Measurements from ENCODE around the gene ADRB1.

Gene ADRB1

DNA sequence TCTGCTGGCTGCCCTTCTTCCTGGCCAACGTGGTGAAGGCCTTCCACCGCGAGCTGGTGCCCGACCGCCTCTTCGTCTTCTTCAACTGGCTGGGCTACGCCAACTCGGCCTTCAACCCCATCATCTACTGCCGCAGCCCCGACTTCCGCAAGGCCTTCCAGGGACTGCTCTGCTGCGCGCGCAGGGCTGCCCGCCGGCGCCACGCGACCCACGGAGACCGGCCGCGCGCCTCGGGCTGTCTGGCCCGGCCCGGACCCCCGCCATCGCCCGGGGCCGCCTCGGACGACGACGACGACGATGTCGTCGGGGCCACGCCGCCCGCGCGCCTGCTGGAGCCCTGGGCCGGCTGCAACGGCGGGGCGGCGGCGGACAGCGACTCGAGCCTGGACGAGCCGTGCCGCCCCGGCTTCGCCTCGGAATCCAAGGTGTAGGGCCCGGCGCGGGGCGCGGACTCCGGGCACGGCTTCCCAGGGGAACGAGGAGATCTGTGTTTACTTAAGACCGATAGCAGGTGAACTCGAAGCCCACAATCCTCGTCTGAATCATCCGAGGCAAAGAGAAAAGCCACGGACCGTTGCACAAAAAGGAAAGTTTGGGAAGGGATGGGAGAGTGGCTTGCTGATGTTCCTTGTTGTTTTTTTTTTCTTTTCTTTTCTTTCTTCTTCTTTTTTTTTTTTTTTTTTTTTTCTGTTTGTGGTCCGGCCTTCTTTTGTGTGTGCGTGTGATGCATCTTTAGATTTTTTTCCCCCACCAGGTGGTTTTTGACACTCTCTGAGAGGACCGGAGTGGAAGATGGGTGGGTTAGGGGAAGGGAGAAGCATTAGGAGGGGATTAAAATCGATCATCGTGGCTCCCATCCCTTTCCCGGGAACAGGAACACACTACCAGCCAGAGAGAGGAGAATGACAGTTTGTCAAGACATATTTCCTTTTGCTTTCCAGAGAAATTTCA is 1.7 kb downstream of the ADRB1 start:
- Histone ChIP-seq H3K9ac (ENCODE audit: insufficient read length, low read depth) (no peak overlapping the region), H3K27me3 (ENCODE audit: insufficient read depth, insufficient read length) (peaks cover 71% of the 10 kb centered on the region), H3K9me3 (ENCODE audit: insufficient read depth, low read length) (no peaks in the 10 kb centered on the region), H3K4me1 (ENCODE audit: insufficient read depth, insufficient read length) (peaks cover 4% of the 10 kb centered on the region), H3K36me3 (ENCODE audit: insufficient read depth, insufficient read length, low read length) (no peaks in the 10 kb centered on the region), H3K4me3 (ENCODE audit: insufficient read length, low read depth) (peak overlapping the region; percentile 8)
- no peak for DNase-seq (ENCODE audit: low read depth, low spot score)
- TF ChIP-seq ZNF274 (IDR thresholded peaks at IDR 0.05; ENCODE audit: low read depth, low read length) (no peak), YY1 (IDR thresholded peaks at IDR 0.05; ENCODE audit: insufficient read depth, insufficient read length) (no peak), SUZ12 (IDR thresholded peaks at IDR 0.05; ENCODE audit: extremely low read depth, insufficient read depth, insufficient read length) (no peak)

DNA sequence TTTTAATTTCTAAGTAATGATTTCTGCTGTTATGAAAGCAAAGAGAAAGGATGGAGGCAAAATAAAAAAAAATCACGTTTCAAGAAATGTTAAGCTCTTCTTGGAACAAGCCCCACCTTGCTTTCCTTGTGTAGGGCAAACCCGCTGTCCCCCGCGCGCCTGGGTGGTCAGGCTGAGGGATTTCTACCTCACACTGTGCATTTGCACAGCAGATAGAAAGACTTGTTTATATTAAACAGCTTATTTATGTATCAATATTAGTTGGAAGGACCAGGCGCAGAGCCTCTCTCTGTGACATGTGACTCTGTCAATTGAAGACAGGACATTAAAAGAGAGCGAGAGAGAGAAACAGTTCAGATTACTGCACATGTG is 2.4 kb downstream of the ADRB1 start:
- no peak for DNase-seq (ENCODE audit: low read depth, low spot score)
- peaks cover 65% of the 10 kb centered on the region for H3K27me3 ChIP-seq (ENCODE audit: insufficient read depth, insufficient read length)
- TF ChIP-seq ZNF274 (IDR thresholded peaks at IDR 0.05; ENCODE audit: low read depth, low read length) (no peak), SUZ12 (IDR thresholded peaks at IDR 0.05; ENCODE audit: extremely low read depth, insufficient read depth, insufficient read length) (no peak), YY1 (IDR thresholded peaks at IDR 0.05; ENCODE audit: insufficient read depth, insufficient read length) (no peak)

DNA sequence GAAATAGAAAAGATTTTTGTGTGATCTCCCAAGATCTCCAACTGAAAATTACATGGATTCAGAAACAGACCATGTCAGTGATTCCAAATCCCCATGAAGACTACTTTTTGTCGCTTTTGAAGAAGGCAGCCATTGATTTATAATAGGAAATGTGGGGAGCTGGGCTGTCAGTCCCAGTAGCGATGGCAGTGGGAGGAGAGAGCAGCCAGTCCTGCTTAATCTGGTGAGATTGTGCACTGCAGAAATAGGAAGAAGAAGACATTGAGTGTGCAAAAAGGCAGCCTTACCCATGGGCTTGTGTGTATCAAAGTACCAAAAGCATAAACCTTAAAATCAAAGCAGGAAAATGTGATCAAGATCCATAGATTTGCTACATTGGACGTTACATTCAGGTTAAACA is 4.8 kb downstream of the ADRB1 start:
- H3K9ac ChIP-seq (ENCODE audit: insufficient read length, low read depth): no peak overlapping the region

More for the DNA sequence above, 2.4 kb downstream of the ADRB1 start:
- H3K9me3 ChIP-seq (ENCODE audit: insufficient read depth, low read length): no peaks in the 10 kb centered on the region
- H3K4me3 ChIP-seq (ENCODE audit: insufficient read length, low read depth): no peak overlapping the region
- no peak overlapping the region for H3K9ac ChIP-seq (ENCODE audit: insufficient read length, low read depth)
- no peaks in the 10 kb centered on the region for H3K36me3 ChIP-seq (ENCODE audit: insufficient read depth, insufficient read length, low read length)
- H3K4me1 ChIP-seq (ENCODE audit: insufficient read depth, insufficient read length): peaks cover 4% of the 10 kb centered on the region

DNA sequence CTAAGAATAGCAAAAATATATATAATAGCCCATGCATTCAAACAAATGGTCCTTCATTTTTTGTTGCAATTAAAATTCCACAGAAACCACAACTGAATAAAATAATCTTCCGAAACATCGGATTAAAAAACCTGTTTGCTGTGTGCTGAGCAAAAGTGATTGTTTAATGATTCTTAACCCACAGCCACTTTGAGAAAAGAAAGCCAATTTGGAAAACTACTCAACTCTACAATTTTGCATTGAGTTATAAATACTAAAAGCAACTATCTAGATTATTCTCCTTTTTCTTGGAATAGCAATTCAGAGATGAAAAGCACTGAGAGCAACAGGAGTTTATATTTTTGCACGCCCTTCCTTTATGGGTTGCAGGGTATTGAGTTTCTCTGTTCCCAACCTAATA is 8.0 kb downstream of the ADRB1 start:
- no peak overlapping the region for H3K9ac ChIP-seq (ENCODE audit: insufficient read length, low read depth)
- peaks cover 15% of the 10 kb centered on the region for H3K27me3 ChIP-seq (ENCODE audit: insufficient read depth, insufficient read length)
- H3K9me3 ChIP-seq (ENCODE audit: insufficient read depth, low read length): no peaks in the 10 kb centered on the region
- no peak for DNase-seq (ENCODE audit: low read depth, low spot score)
- TF ChIP-seq SUZ12 (IDR thresholded peaks at IDR 0.05; ENCODE audit: extremely low read depth, insufficient read depth, insufficient read length) (no peak), YY1 (IDR thresholded peaks at IDR 0.05; ENCODE audit: insufficient read depth, insufficient read length) (no peak), ZNF274 (IDR thresholded peaks at IDR 0.05; ENCODE audit: low read depth, low read length) (no peak)
- H3K4me1 ChIP-seq (ENCODE audit: insufficient read depth, insufficient read length): no peaks in the 10 kb centered on the region
- no peak overlapping the region for H3K4me3 ChIP-seq (ENCODE audit: insufficient read length, low read depth)
- no peaks in the 10 kb centered on the region for H3K36me3 ChIP-seq (ENCODE audit: insufficient read depth, insufficient read length, low read length)

More for the DNA sequence above, 4.8 kb downstream of the ADRB1 start:
- Histone ChIP-seq H3K36me3 (ENCODE audit: insufficient read depth, insufficient read length, low read length) (no peaks in the 10 kb centered on the region), H3K4me1 (ENCODE audit: insufficient read depth, insufficient read length) (peaks cover 4% of the 10 kb centered on the region), H3K4me3 (ENCODE audit: insufficient read length, low read depth) (no peak overlapping the region), H3K27me3 (ENCODE audit: insufficient read depth, insufficient read length) (peaks cover 44% of the 10 kb centered on the region), H3K9me3 (ENCODE audit: insufficient read depth, low read length) (no peaks in the 10 kb centered on the region)
- no peak for DNase-seq (ENCODE audit: low read depth, low spot score)
- TF ChIP-seq ZNF274 (IDR thresholded peaks at IDR 0.05; ENCODE audit: low read depth, low read length) (no peak), SUZ12 (IDR thresholded peaks at IDR 0.05; ENCODE audit: extremely low read depth, insufficient read depth, insufficient read length) (no peak), YY1 (IDR thresholded peaks at IDR 0.05; ENCODE audit: insufficient read depth, insufficient read length) (no peak)

DNA sequence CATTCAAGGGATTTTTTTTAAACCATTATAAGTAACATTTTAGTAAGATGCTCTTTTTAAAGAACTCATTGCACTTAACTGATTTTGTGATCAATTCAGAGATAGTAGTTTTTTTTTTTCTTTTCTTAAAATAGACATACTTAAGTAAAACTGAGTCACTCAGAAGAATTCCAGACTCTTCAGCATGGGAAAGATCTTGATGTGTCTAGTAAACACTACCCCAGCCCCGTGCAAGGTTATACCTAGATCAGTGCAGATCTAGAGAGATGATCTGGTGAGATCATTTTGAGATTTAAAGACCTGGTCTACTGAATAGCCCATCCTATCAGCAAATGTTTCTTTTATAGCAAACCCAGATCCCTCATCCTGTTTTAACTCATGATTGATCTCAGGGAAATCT is 8.6 kb downstream of the ADRB1 start:
- no peak overlapping the region for H3K4me3 ChIP-seq (ENCODE audit: insufficient read length, low read depth)
- TF ChIP-seq YY1 (IDR thresholded peaks at IDR 0.05; ENCODE audit: insufficient read depth, insufficient read length) (no peak), SUZ12 (IDR thresholded peaks at IDR 0.05; ENCODE audit: extremely low read depth, insufficient read depth, insufficient read length) (no peak), ZNF274 (IDR thresholded peaks at IDR 0.05; ENCODE audit: low read depth, low read length) (no peak)
- H3K9me3 ChIP-seq (ENCODE audit: insufficient read depth, low read length): no peaks in the 10 kb centered on the region
- no peaks in the 10 kb centered on the region for H3K4me1 ChIP-seq (ENCODE audit: insufficient read depth, insufficient read length)
- H3K36me3 ChIP-seq (ENCODE audit: insufficient read depth, insufficient read length, low read length): no peaks in the 10 kb centered on the region
- peaks cover 10% of the 10 kb centered on the region for H3K27me3 ChIP-seq (ENCODE audit: insufficient read depth, insufficient read length)
- H3K9ac ChIP-seq (ENCODE audit: insufficient read length, low read depth): no peak overlapping the region
- no peak for DNase-seq (ENCODE audit: low read depth, low spot score)

DNA sequence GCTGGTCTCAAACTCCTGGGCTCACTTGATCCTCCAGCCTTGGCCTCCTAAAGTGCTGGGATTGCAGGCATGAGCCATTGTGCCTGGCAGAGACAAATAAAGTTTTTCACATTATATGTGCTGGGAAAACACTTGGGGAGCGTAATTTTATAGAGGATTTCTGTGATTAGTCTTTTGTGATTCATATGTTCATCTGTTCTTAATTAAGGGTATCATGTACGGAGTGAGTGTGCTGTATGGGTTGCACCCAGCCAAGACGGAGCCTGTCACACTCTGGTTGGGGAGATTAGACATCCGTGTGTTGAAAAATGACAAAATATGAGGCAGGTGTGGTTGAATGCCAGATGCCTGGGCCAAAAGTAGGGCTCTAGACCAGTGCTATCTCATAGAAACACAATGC is 10.3 kb downstream of the ADRB1 start:
- Histone ChIP-seq H3K9me3 (ENCODE audit: insufficient read depth, low read length) (no peaks in the 10 kb centered on the region), H3K4me3 (ENCODE audit: insufficient read length, low read depth) (no peak overlapping the region), H3K9ac (ENCODE audit: insufficient read length, low read depth) (no peak overlapping the region), H3K27me3 (ENCODE audit: insufficient read depth, insufficient read length) (no peaks in the 10 kb centered on the region), H3K4me1 (ENCODE audit: insufficient read depth, insufficient read length) (no peaks in the 10 kb centered on the region), H3K36me3 (ENCODE audit: insufficient read depth, insufficient read length, low read length) (no peaks in the 10 kb centered on the region)
- no peak for TF ChIP-seq ZNF274 (IDR thresholded peaks at IDR 0.05; ENCODE audit: low read depth, low read length)
- TF ChIP-seq YY1 (IDR thresholded peaks at IDR 0.05; ENCODE audit: insufficient read depth, insufficient read length): no peak
- TF ChIP-seq SUZ12 (IDR thresholded peaks at IDR 0.05; ENCODE audit: extremely low read depth, insufficient read depth, insufficient read length): no peak
- DNase-seq (ENCODE audit: low read depth, low spot score): no peak

DNA sequence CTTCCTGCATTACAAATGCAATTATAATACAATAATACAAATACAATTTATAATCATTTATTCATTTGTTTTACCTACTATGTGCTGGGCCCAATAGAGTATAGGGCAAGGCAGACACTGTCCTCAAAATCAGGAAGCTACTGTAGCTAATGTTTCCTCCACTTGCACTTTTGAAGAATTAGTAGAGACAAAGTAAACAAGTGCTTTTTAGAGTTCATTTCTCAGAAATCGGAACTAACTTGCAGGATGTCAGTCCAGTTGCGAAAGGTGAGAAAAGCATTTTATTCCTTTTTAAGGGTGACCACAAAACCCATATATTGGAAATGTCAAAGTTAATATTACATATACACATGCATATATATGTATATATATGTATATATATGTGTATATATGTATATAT is 14.2 kb downstream of the ADRB1 start:
- Histone ChIP-seq H3K36me3 (ENCODE audit: insufficient read depth, insufficient read length, low read length) (no peaks in the 10 kb centered on the region), H3K9ac (ENCODE audit: insufficient read length, low read depth) (no peak overlapping the region), H3K9me3 (ENCODE audit: insufficient read depth, low read length) (no peaks in the 10 kb centered on the region), H3K4me3 (ENCODE audit: insufficient read length, low read depth) (no peak overlapping the region), H3K27me3 (ENCODE audit: insufficient read depth, insufficient read length) (no peaks in the 10 kb centered on the region), H3K4me1 (ENCODE audit: insufficient read depth, insufficient read length) (no peaks in the 10 kb centered on the region)
- no peak for DNase-seq (ENCODE audit: low read depth, low spot score)
- TF ChIP-seq ZNF274 (IDR thresholded peaks at IDR 0.05; ENCODE audit: low read depth, low read length) (no peak), SUZ12 (IDR thresholded peaks at IDR 0.05; ENCODE audit: extremely low read depth, insufficient read depth, insufficient read length) (no peak), YY1 (IDR thresholded peaks at IDR 0.05; ENCODE audit: insufficient read depth, insufficient read length) (no peak)

All from NT2/D1 (cell line).